Endothelial cell of umbilical vein (primary cell): Measurements from ENCODE around the gene IQGAP2. TPM values are rescaled to one million over a fixed set of nuclear protein-coding genes. Genes with fewer than 3 reads are reported as not detected.

Source experiments
- BruUV-seq: library from RNA; stranded (reverse); fragments of 400-500 nt; replicated peaks from 2 replicates; lab custom pipeline; 2021; lab: Mats Ljungman, UMichigan
- CTCF ChIA-PET: fragments of 300-600, 350-600 bp; sonication (Branson Sonifier 250); formaldehyde crosslinking; loops from one replicate; lab custom pipeline; 2021; ENCODE audit warnings: antibody characterized with exemption, inconsistent platforms; lab: Charles Lee
- POLR2A ChIA-PET: fragments of 300-600, 350-600 bp; sonication (Branson Sonifier 250); formaldehyde crosslinking; loops from one replicate; lab custom pipeline; 2021; ENCODE audit warnings: antibody characterized with exemption, inconsistent platforms; lab: Charles Lee
- DNase-seq: peaks from one replicate; pipeline ENCODE4 v3.0.0-alpha.2; 2011; ENCODE audit warnings: low read depth, low spot score
- FAIRE-seq: peaks from 2 replicates; lab custom pipeline; 2011; peaks lifted over from hg19 to GRCh38; lab: Jason Lieb, UNC
- H2AFZ ChIP-seq: 2 replicates; pipeline ENCODE4 v1.6.0; 2012; ENCODE audit warnings: low read depth, low read length, control low read depth, inconsistent platforms
- H3K27ac ChIP-seq: 2 replicates; pipeline ENCODE4 v1.5.1; 2011; ENCODE audit warnings: low read depth, mild to moderate bottlenecking, control low read depth, low read length, moderate library complexity; ENCODE audit not compliant: insufficient read depth
- H3K27me3 ChIP-seq, 2 experiments: 2 replicates each; pipeline versions ENCODE4 v1.6.0 to v1.6.1; 2011; ENCODE audit warnings: low read length in 2 of 2, mixed read lengths in 1 of 2; ENCODE audit not compliant: control insufficient read depth in 2 of 2, insufficient read depth in 2 of 2
- H3K36me3 ChIP-seq, 2 experiments: 2 replicates in 1 of 2; 3 replicates in 1 of 2; pipeline ENCODE4 v1.5.1; 2011; ENCODE audit warnings: low read length in 2 of 2, mild to moderate bottlenecking in 1 of 2, moderate library complexity in 1 of 2; ENCODE audit not compliant: control insufficient read depth in 2 of 2, insufficient read depth in 2 of 2; ENCODE audit errors: extremely low read depth in 1 of 2
- H3K4me1 ChIP-seq: 3 replicates; pipeline ENCODE4 v1.5.1; 2011; ENCODE audit warnings: mild to moderate bottlenecking, low read length; ENCODE audit not compliant: control insufficient read depth, insufficient read depth; ENCODE audit errors: extremely low read depth
- H3K4me2 ChIP-seq: 2 replicates; pipeline ENCODE4 v1.6.1; 2011; ENCODE audit warnings: low read length, control low read depth, mixed read lengths; ENCODE audit not compliant: insufficient read depth
- H3K4me3 ChIP-seq, 3 experiments: fragments of 200-600 bp in 1 of 3; sonication (generic), shearing (Covaris generic) in 1 of 3; replicated peaks in 1 of 3; 2 replicates each; pipeline ENCODE4 v1.5.1; 2011 to 2016; ENCODE audit warnings: control low read depth in 3 of 3, low read length in 3 of 3, mild to moderate bottlenecking in 2 of 3, inconsistent platforms in 1 of 3, low read depth in 1 of 3, moderate library complexity in 1 of 3; ENCODE audit not compliant: insufficient read depth in 1 of 3
- H3K79me2 ChIP-seq: 2 replicates; pipeline ENCODE4 v1.6.0; 2012; ENCODE audit warnings: low read length, inconsistent platforms; ENCODE audit not compliant: control insufficient read depth, insufficient read depth
- H3K9ac ChIP-seq: replicated peaks from 2 replicates; pipeline ENCODE3; 2011; ENCODE audit warnings: low read length, control low read depth; ENCODE audit not compliant: insufficient read depth; ENCODE audit errors: extremely low read depth
- H3K9me1 ChIP-seq: replicated peaks from 3 replicates; pipeline ENCODE4 v1.6.0; 2011; ENCODE audit warnings: mild to moderate bottlenecking, low read length; ENCODE audit not compliant: control insufficient read depth, insufficient read depth; ENCODE audit errors: extremely low read depth
- H3K9me3 ChIP-seq: replicated peaks from 2 replicates; pipeline ENCODE4 v1.5.1; 2012; ENCODE audit warnings: low read length, inconsistent platforms; ENCODE audit not compliant: control insufficient read depth, insufficient read depth
- H4K20me1 ChIP-seq: replicated peaks from 2 replicates; pipeline ENCODE3; 2011; ENCODE audit warnings: mild to moderate bottlenecking, low read length; ENCODE audit not compliant: control insufficient read depth, insufficient read depth; ENCODE audit errors: extremely low read depth
- CTCF ChIP-seq, 2 donors: IDR thresholded peaks; 1 replicate in 1 of 2; 2 replicates in 1 of 2; pipeline ENCODE4 v1.5.1; 2011; ENCODE audit warnings: low read length in 2 of 2, mild to moderate bottlenecking in 2 of 2, moderate library complexity in 2 of 2, control low read depth in 1 of 2, inconsistent platforms in 1 of 2, low read depth in 1 of 2; ENCODE audit not compliant: insufficient read depth in 1 of 2; ENCODE audit errors: extremely low read depth in 1 of 2
- EZH2 ChIP-seq: IDR thresholded peaks from 2 replicates; pipeline ENCODE4 v1.6.1; 2012; ENCODE audit warnings: borderline replicate concordance, low read depth, mild to moderate bottlenecking, moderate library complexity, low read length, inconsistent platforms; ENCODE audit not compliant: severe bottlenecking
- FOS ChIP-seq: IDR thresholded peaks from 2 replicates; pipeline ENCODE4 v1.6.1; 2011; ENCODE audit warnings: mild to moderate bottlenecking, low read length, moderate library complexity, borderline replicate concordance; ENCODE audit not compliant: insufficient read depth
- GATA2 ChIP-seq: IDR thresholded peaks from 2 replicates; pipeline ENCODE4 v1.7.0; 2011; ENCODE audit warnings: low read depth, mild to moderate bottlenecking, moderate library complexity, mixed read lengths, low read length; ENCODE audit not compliant: insufficient read length, insufficient read depth
- JUN ChIP-seq: IDR thresholded peaks from 2 replicates; pipeline ENCODE4 v1.6.1; 2011; ENCODE audit warnings: borderline replicate concordance, low read depth; ENCODE audit not compliant: insufficient read length, insufficient read depth
- MAX ChIP-seq: IDR thresholded peaks from 2 replicates; pipeline ENCODE4 v1.6.1; 2011; ENCODE audit not compliant: insufficient read depth, insufficient read length
- MYC ChIP-seq: IDR thresholded peaks from one replicate; pipeline ENCODE4 v1.6.1; 2011; ENCODE audit warnings: mild to moderate bottlenecking, low read depth, low read length
- POLR2A ChIP-seq: IDR thresholded peaks from 2 replicates; pipeline ENCODE4 v1.6.1; 2012; ENCODE audit warnings: low read depth, mild to moderate bottlenecking, control low read depth, low read length
- POLR2AphosphoS5 ChIP-seq: IDR thresholded peaks from 2 replicates; pipeline ENCODE4 v1.6.1; 2012; ENCODE audit warnings: low read depth, mild to moderate bottlenecking, control low read depth, low read length, moderate library complexity; ENCODE audit not compliant: insufficient read depth
- dilution Hi-C: fragments of 300-500 bp; cut with MboI; formaldehyde crosslinking; loops from one replicate; pipeline ENCODE4 v1.15.0; 2019; ENCODE audit warnings: low sequenced_read_pairs; ENCODE audit not compliant: extremely low pct_ligation_motif_present
- intact Hi-C: fragments of 100-400 bp; cut with micrococcal nuclease; formaldehyde crosslinking; loops from one replicate; pipeline ENCODE4 v1.10.0; 2022
- polyA plus RNA-seq, 4 experiments: library from polyadenylated mRNA; depleted of rRNA in 3 of 4; stranded (reverse) in 3 of 4; unstranded in 1 of 4; fragments of >200 nt; gene quantifications; 2 replicates each; pipeline versions ENCODE4 v1.2.1 to v1.2.3, GENCODE V29; 2011 to 2012; ENCODE audit warnings: missing spikeins in 1 of 4
- total RNA-seq: library from RNA; stranded (reverse); gene quantifications from 2 replicates; pipeline ENCODE4 v1.2.3, GENCODE V29; 2021

IQGAP2 gene
- total and polyA plus RNA-seq, 2 donors (not counting 3 experiments of a cell fraction or from before 2014, with no cell fraction given), result 4.5 to 4.7 TPM

GRCh38 chr5:76663573-76663972, 260.5 kb downstream of the IQGAP2 start:
- Histone ChIP-seq H3K27ac (no peak overlapping the region), H3K9me3 (no peaks in the 10 kb centered on the region), H3K9ac (no peak overlapping the region), H3K36me3 (no peaks in the 10 kb centered on the region), H3K79me2 (no peaks in the 10 kb centered on the region), H3K4me3 (no peak overlapping the region), H3K9me1 (no peaks in the 10 kb centered on the region), H3K4me2 (no peak overlapping the region), H3K4me1 (peaks cover 37% of the 10 kb centered on the region), H4K20me1 (no peaks in the 10 kb centered on the region), H3K27me3 (no peaks in the 10 kb centered on the region), H2AFZ (no peak overlapping the region)
- FAIRE-seq, result no peak
- POLR2A ChIA-PET, result interaction anchor here (0.7 kb wide), 1 partner anchor 167 kb away, joined by 3 read pairs; no protein-coding TSS in a partner anchor
- no TSS peak for BruUV-seq
- TF ChIP-seq CTCF (IDR thresholded peaks at IDR 0.05; ENCODE audit: extremely low read depth in 1 of 2, insufficient read depth in 1 of 2, low read depth in 1 of 2, low read length in 2 of 2) (no peak), EZH2 (no peak), MAX (no peak), JUN (no peak), MYC (no peak), GATA2 (no peak), FOS (no peak), POLR2A (no peak), POLR2AphosphoS5 (no peak)
- dilution Hi-C loops (no loop called here), intact Hi-C loops (no loop called here)
- CTCF ChIA-PET, result no interaction called here
- DNase-seq, result no peak
